ENCODE measurements around the gene DNAH8.

DNA sequence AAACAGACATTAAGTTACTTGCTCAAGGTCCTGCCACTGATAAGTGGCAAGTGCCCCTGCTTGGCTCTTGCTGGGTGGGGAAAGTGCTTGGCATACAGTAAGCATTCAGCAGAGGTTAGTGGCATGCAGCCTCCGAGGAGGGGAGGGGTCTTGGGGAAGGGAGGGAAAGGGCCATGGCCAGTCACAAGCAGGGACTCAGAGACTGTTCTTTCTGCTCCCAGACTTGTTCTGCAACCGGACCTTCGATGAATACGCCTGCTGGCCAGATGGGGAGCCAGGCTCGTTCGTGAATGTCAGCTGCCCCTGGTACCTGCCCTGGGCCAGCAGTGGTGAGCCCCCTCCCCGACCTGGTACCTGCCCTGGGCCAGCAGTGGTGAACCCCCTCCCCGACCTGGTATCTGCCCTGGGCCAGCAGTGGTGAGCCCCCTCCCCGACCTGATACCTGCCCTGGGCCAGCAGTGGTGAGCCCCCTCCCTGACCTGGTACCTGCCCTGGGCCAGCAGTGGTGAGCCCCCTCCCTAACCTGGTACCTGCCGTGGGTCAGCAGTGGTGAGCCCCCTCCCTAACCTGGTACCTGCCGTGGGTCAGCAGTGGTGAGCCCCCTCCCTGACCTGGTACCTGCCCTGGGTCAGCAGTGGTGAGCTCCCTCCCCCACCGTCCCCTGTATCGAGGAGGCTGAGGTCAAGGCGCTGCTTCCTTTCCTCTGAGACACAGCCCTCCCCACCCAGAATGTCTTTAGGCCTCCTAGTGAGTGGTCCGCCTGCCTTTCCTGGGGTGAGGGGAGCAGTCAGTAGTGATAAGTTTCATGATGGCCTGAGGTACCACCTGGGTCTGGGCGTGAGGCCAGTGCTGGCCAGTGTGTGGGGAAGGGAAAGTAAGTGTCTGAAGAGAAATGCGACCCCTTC lies 342.4 kb downstream of the DNAH8 start:
- no peak for TF ChIP-seq EZH2phosphoT487 (IDR thresholded peaks at IDR 0.05; ENCODE audit: low read depth)
- TF ChIP-seq, protein P1, sequence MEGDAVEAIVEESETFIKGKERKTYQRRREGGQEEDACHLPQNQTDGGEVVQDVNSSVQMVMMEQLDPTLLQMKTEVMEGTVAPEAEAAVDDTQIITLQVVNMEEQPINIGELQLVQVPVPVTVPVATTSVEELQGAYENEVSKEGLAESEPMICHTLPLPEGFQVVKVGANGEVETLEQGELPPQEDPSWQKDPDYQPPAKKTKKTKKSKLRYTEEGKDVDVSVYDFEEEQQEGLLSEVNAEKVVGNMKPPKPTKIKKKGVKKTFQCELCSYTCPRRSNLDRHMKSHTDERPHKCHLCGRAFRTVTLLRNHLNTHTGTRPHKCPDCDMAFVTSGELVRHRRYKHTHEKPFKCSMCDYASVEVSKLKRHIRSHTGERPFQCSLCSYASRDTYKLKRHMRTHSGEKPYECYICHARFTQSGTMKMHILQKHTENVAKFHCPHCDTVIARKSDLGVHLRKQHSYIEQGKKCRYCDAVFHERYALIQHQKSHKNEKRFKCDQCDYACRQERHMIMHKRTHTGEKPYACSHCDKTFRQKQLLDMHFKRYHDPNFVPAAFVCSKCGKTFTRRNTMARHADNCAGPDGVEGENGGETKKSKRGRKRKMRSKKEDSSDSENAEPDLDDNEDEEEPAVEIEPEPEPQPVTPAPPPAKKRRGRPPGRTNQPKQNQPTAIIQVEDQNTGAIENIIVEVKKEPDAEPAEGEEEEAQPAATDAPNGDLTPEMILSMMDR (IDR thresholded peaks at IDR 0.05; ENCODE audit: low read depth, low read length), result no peak

All from OCI-LY3 (cell line).